Activated effector memory CD4-positive, alpha-beta T cell treated with anti-CD3 and anti-CD28 coated beads, Interleukin-2, amount 50 U/mL, for 16 hours (primary cell): ENCODE results near the gene GAGE1.
A peak's percentile ranks its signal among the peaks of the same experiment; 100 is the strongest.
"Not testable (repeated sequence)": the region's sequence is repeated elsewhere in the genome, so short reads cannot be mapped to it uniquely, and the experiment has no call there.

Source experiments
- DNase-seq: peaks from one replicate; pipeline ENCODE4 v3.0.0-alpha.2; 2020

GAGE1 gene

GRCh38 chrX:49598720-49599119, at the start of gene GAGE1:
Gene GAGE1, plus strand, starts transcription at chrX:49599020. Its CDS starts 1,155 bp downstream, at chrX:49600175.
- not testable (repeated sequence) for DNase-seq

- DNase-seq = not testable (repeated sequence)
These were observed 47.8 kb upstream of the GAGE1 start, which contains the start of gene GAGE12E for GRCh38 chrX:49550989-49551388. Gene GAGE12E, plus strand, starts transcription at chrX:49551289. Its CDS starts 1,155 bp downstream, at chrX:49552444.

GRCh38 chrX:49560542-49560941, 38.3 kb upstream of the GAGE1 start, which contains the start of gene GAGE12F:
Gene GAGE12F, plus strand, starts transcription at chrX:49560842. Its CDS starts 1,155 bp downstream, at chrX:49561997.
- DNase-seq = not testable (repeated sequence)

GRCh38 chrX:49568728-49569127, 30.1 kb upstream of the GAGE1 start:
- DNase-seq = not testable (repeated sequence)

GRCh38 chrX:49569152-49569551, 29.7 kb upstream of the GAGE1 start:
- not testable (repeated sequence) for DNase-seq

- DNase-seq = not testable (repeated sequence)
These were observed 28.7 kb upstream of the GAGE1 start, which contains the start of gene GAGE12G for GRCh38 chrX:49570100-49570499. Gene GAGE12G, plus strand, starts transcription at chrX:49570400. Its CDS starts 1,155 bp downstream, at chrX:49571555.

GRCh38 chrX:49579649-49580048, 19.2 kb upstream of the GAGE1 start, which contains the start of gene GAGE12H:
Gene GAGE12H, plus strand, starts transcription at chrX:49579949. Its CDS starts 1,155 bp downstream, at chrX:49581104.
- DNase-seq = not testable (repeated sequence)

- not testable (repeated sequence) for DNase-seq
These were observed 9.6 kb upstream of the GAGE1 start, which contains the start of gene GAGE2A for GRCh38 chrX:49589196-49589595. Gene GAGE2A, plus strand, starts transcription at chrX:49589496. Its CDS starts 1,155 bp downstream, at chrX:49590651.

- peak; percentile 62 for DNase-seq
These were observed 8.9 kb upstream of the GAGE1 start for GRCh38 chrX:49589769-49590478.

- DNase-seq = peak; percentile 47
These were observed 8.3 kb upstream of the GAGE1 start for GRCh38 chrX:49590488-49590887.

- DNase-seq = no peak
These were observed 12.0 kb downstream of the GAGE1 start for GRCh38 chrX:49610718-49611310.

GRCh38 chrX:49618574-49618973, 19.8 kb downstream of the GAGE1 start:
- no peak for DNase-seq

GRCh38 chrX:49627086-49627777, 28.4 kb downstream of the GAGE1 start:
- no peak for DNase-seq

- DNase-seq = no peak
These were observed 46.3 kb downstream of the GAGE1 start for GRCh38 chrX:49644991-49645637.

- DNase-seq = no peak
These were observed 57.7 kb downstream of the GAGE1 start for GRCh38 chrX:49656533-49656932.
